ENCODE data around the gene ENPP1.

DNA sequence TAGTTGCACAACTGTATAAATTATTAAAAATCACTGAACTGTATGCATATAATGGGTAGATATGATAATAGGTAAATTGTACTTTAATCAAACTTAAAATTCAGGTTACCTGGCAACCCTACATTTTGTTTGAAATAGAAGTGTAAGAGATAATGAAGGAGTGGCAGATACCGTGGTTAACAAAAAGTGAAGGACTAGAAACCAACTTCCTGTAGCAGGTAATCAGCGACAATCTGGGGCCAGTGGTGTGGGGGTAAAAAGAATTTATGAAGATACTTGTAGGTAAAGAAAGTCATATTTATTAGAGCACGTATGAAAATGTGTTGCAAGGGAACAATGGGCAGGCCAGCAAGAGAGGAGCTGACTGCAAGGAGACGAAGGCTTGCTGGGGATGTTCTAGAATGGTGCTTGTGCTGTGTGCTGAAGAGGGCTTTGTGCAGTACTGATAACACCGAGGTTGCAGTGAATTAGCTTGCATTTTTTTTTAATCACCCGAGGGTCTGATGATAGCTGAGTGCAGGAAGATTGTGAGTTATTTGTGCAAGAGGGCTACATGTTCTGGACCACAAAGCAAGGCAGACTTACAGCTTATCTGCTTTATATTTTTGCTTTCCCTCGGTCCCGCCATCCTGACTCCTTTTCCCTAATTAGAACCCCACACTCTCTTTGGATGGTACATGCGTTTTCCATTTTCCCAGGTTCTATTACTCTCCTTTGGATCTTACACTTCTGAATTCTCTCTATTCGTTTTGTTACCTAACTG is 4.6 kb upstream of the ENPP1 start:
- no peak for TF ChIP-seq EZH2phosphoT487 (IDR thresholded peaks at IDR 0.05; ENCODE audit: insufficient read depth, low read depth)
- no peak for TF ChIP-seq EZH2 (IDR thresholded peaks at IDR 0.05; ENCODE audit: insufficient read depth, poor library complexity, severe bottlenecking)
